Activated B cell treated with CpG ODN at 0.5 μM for 24 hours (primary cell): Measurements from ENCODE around the gene LCE7A. TPM values are rescaled to one million over a fixed set of nuclear protein-coding genes. Genes with fewer than 3 reads are reported as not detected.

ENCODE experiments used
- ATAC-seq: fragments of 200-7000 bp; cut with Tn5 transposase; one replicate; pipeline ENCODE4 v1.10.0; 2021; ENCODE audit warnings: low read depth, mild to moderate bottlenecking, moderate library complexity
- CTCF ChIA-PET: fragments of 350-600 bp; sonication (Branson Sonifier 250); formaldehyde crosslinking; loops from one replicate; lab custom pipeline; 2021; ENCODE audit warnings: antibody characterized with exemption; lab: Charles Lee
- POLR2A ChIA-PET: fragments of 350-600 bp; sonication (Branson Sonifier 250); formaldehyde crosslinking; loops from one replicate; lab custom pipeline; 2021; ENCODE audit warnings: antibody characterized with exemption; lab: Charles Lee
- DNase-seq: peaks from one replicate; pipeline ENCODE4 v3.0.0; 2022
- H3K27ac Mint-ChIP-seq: one replicate; pipeline ENCODE4 v1.8.0; 2020; ENCODE audit warnings: mixed read lengths
- H3K27me3 Mint-ChIP-seq: one replicate; pipeline ENCODE4 v1.8.0; 2021; ENCODE audit warnings: mixed read lengths
- H3K36me3 Mint-ChIP-seq: one replicate; pipeline ENCODE4 v1.8.0; 2021; ENCODE audit warnings: low read depth, mixed read lengths
- H3K4me1 Mint-ChIP-seq: one replicate; pipeline ENCODE4 v1.8.0; 2021; ENCODE audit warnings: mixed read lengths
- H3K4me3 Mint-ChIP-seq: one replicate; pipeline ENCODE4 v1.8.0; 2020; ENCODE audit warnings: mild to moderate bottlenecking, mixed read lengths
- H3K9me3 Mint-ChIP-seq: one replicate; pipeline ENCODE4 v1.8.0; 2020; ENCODE audit warnings: mixed read lengths
- intact Hi-C: fragments of 100-400 bp; cut with micrococcal nuclease; formaldehyde crosslinking; loops from one replicate; pipeline ENCODE4 v1.15.1; 2024
- total RNA-seq: library from RNA; stranded (reverse); gene quantifications from 2 replicates; pipeline ENCODE4 v1.2.3, GENCODE V29; 2022
- TF ChIP-seq, protein P1 (sequence below): fragments of 200-600 bp; IDR thresholded peaks from one replicate; pipeline ENCODE4 v1.8.0; 2022; ENCODE audit warnings: antibody characterized with exemption, mild to moderate bottlenecking

Gene LCE7A
- total RNA-seq, 1 donor from 2014 or later = not detected

DNA sequence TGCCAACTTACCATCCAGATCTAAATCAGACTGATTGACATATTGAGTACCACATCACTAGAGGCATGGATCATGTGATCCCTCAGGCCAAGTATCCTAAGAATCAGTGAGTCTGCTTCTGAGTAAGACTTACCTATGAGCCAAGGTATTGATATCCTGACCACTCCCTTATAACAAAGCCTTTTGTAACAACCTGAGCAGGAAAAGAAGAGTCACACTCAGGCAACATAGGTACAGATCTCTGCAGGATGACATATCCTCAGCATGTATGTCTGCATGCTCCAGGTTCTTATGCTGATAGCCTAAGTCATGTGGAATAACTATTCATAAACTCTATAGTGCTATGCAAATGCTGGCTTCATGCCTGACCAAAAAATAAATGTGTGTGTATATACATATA is 34.8 kb upstream of the LCE7A start:
- POLR2A ChIA-PET = no interaction called here
- ATAC-seq = no peak
- CTCF ChIA-PET = no interaction called here

DNA sequence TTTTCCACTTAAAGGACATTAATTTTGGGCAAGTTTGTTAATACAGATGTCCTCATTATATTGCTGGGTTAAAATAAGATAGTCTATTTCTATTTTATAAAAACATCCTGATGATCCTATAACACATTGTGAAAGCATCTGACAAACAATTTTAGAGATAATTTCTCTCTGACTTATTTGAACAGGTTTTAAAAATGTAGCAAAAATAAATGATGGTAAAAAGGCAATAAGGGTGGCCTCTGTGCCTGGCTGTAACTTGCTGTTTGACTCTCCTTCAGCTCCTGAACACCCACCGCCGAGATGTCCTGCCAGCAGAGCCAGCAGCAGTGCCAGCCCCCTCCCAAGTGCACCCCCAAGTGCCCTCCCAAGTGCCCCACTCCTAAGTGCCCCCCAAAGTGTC is 32.6 kb upstream of the LCE7A start, which contains the start of gene LCE1A:
TSS of gene LCE1A (plus strand) at position 301 of the 400 bp plus-strand sequence. CDS start at position 301, 0 bp downstream.
- intact Hi-C loops = no loop called here
- POLR2A ChIA-PET = no interaction called here
- H3K27me3 Mint-ChIP-seq = peaks cover 28% of the 10 kb centered on the region
- ATAC-seq (no peak), DNase-seq (no peak)
- no peaks in the 10 kb centered on the region for H3K9me3 Mint-ChIP-seq
- CTCF ChIA-PET = no interaction called here
- H3K27ac Mint-ChIP-seq = no peak within 1 kb of the TSS
- no peaks in the 10 kb centered on the region for H3K4me1 Mint-ChIP-seq
- no peaks in the 10 kb centered on the region for H3K36me3 Mint-ChIP-seq
- TF ChIP-seq, protein P1, sequence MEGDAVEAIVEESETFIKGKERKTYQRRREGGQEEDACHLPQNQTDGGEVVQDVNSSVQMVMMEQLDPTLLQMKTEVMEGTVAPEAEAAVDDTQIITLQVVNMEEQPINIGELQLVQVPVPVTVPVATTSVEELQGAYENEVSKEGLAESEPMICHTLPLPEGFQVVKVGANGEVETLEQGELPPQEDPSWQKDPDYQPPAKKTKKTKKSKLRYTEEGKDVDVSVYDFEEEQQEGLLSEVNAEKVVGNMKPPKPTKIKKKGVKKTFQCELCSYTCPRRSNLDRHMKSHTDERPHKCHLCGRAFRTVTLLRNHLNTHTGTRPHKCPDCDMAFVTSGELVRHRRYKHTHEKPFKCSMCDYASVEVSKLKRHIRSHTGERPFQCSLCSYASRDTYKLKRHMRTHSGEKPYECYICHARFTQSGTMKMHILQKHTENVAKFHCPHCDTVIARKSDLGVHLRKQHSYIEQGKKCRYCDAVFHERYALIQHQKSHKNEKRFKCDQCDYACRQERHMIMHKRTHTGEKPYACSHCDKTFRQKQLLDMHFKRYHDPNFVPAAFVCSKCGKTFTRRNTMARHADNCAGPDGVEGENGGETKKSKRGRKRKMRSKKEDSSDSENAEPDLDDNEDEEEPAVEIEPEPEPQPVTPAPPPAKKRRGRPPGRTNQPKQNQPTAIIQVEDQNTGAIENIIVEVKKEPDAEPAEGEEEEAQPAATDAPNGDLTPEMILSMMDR = no peak
- H3K4me3 Mint-ChIP-seq = no peak within 1 kb of the TSS

More for the DNA sequence above, 34.8 kb upstream of the LCE7A start:
- H3K4me3 Mint-ChIP-seq = no peak overlapping the region
- peaks cover 22% of the 10 kb centered on the region for H3K27me3 Mint-ChIP-seq
- no peak overlapping the region for H3K27ac Mint-ChIP-seq
- DNase-seq = no peak
- intact Hi-C loops = no loop called here
- H3K9me3 Mint-ChIP-seq = no peaks in the 10 kb centered on the region
- H3K4me1 Mint-ChIP-seq = peaks cover 4% of the 10 kb centered on the region
- H3K36me3 Mint-ChIP-seq = no peaks in the 10 kb centered on the region
- TF ChIP-seq, protein P1 = no peak

DNA sequence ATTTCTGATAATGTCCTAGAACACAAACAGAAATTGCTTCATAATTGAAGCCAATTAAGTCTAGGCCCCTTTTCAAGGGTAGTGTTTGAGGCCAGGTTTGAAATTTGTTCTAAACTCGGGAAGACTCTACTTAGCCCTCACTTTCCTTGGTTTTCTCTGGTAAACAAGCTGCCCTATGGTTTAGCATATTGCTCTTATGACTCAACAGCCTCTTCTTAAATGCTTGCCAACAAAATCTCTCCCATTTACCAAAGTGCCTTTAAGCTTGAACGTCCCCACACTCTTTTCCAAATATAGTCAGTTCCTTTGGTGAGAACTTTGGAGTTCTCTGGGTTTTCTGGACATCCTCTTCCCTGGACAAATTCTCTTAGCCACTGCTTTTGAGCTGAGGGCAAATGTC is 22.9 kb upstream of the LCE7A start:
- no peak for ATAC-seq
- intact Hi-C loops = no loop called here

DNA sequence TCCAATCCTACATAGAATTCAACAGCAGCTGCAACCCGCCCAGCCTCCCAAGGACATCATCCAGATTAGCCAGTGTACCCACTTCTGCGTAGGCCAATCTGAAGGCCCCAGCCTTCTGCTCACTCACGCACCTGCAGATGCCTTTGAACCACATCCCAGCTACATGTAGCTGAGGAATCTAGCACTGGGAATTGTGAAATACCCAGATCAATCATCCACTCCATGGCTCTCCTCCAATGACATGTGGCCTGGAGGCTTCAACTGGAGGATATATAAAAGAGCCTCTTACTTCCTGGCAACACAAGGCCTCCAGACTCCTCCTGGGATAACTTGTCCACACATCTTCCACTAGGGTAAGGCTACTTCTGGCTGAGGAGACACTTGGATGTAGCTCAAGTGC is 17.2 kb upstream of the LCE7A start, which contains the start of gene LCE6A:
TSS of gene LCE6A (plus strand) at position 301 of the 400 bp plus-strand sequence. CDS start 665 bp downstream, outside the sequence.
- Mint-ChIP-seq H3K27ac (no peak within 1 kb of the TSS), H3K27me3 (peaks cover 18% of the 10 kb centered on the region), H3K4me1 (no peaks in the 10 kb centered on the region), H3K9me3 (no peaks in the 10 kb centered on the region), H3K4me3 (no peak within 1 kb of the TSS), H3K36me3 (no peaks in the 10 kb centered on the region)
- intact Hi-C loops = no loop called here
- POLR2A ChIA-PET = no interaction called here
- TF ChIP-seq, protein P1 = no peak
- CTCF ChIA-PET = no interaction called here
- no peak for DNase-seq
- no peak for ATAC-seq

More for the DNA sequence above, 22.9 kb upstream of the LCE7A start:
- H3K27ac Mint-ChIP-seq = no peak overlapping the region
- POLR2A ChIA-PET = no interaction called here
- no peaks in the 10 kb centered on the region for H3K36me3 Mint-ChIP-seq
- H3K4me1 Mint-ChIP-seq = no peaks in the 10 kb centered on the region
- H3K4me3 Mint-ChIP-seq = no peak overlapping the region
- no peak for DNase-seq
- peaks cover 8% of the 10 kb centered on the region for H3K27me3 Mint-ChIP-seq
- H3K9me3 Mint-ChIP-seq = no peaks in the 10 kb centered on the region
- TF ChIP-seq, protein P1 = no peak
- CTCF ChIA-PET = no interaction called here

DNA sequence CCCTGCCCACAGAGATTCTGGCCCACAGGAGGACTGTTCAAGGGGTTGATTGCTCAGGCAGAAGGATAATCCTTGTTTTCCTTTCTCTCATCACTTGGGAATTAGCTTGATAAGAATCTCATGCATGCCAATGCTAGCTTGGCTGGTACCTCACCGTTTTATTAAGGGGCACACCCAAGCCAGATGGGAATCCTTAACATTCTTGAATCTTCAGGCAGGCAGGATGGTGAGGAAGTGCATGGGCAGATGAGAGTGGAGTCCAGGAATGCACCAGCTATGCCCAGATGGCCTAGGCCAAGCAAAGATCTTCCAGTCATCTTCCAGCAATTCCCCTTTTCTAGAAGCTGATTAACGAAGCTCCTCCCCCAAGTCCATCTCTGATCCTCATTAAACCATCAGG is 4.1 kb upstream of the LCE7A start:
- CTCF ChIA-PET = interaction anchor here (1.3 kb wide), 1 partner anchor 15 kb away, joined by 3 read pairs; no protein-coding TSS in a partner anchor
- no peak for ATAC-seq

More for the DNA sequence above, 4.1 kb upstream of the LCE7A start:
- Mint-ChIP-seq H3K9me3 (no peaks in the 10 kb centered on the region), H3K27ac (no peak overlapping the region), H3K27me3 (peaks cover 5% of the 10 kb centered on the region), H3K4me3 (no peak overlapping the region), H3K4me1 (no peaks in the 10 kb centered on the region), H3K36me3 (no peaks in the 10 kb centered on the region)
- intact Hi-C loops = no loop called here
- TF ChIP-seq, protein P1 = no peak
- DNase-seq = no peak
- POLR2A ChIA-PET = no interaction called here
